ENCODE measurements around the gene SPRED2.

DNA sequence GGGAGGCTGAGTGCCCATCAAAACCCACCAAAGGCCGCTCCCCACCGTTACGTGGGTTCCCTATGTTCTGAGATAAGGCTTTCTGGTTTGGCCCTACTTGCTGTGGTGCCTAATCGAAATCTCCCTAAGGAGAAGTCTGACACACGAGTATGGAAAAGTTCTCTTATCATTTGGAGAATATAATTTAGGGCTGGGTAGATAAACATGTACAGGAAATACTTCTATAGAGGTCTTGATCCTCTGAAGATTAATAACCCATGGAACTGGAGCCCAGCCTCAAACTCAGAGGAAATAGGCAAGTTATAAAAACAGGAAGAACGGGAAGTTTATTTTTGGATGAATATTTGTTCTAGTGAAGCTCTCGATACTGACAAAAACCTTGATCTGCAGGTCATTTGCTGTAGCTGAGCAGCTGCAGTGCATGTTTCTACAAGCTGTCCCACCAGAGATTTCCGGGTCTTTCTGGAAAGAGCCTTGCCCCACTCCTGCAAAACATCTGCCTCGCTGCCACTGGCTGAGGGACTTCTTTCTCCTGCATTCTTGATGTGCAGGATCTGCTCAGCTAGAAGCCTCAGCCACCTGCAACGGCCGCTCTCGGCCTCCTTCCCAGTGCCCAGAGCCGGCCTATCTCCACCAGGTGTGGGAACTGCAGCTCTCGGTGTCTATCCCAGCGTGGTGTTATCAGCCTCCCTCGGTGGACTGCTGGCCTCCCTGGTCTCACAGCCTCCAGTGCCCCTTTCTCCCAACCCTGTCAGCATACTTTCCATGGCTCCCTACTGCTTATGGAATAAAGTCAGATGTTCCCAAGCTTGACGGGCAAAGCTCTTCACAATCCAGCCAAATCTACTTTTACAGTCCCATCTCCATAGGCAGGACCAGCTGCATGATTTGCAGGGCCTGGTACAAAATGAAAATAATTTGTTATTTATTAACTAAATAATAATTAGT is 48.6 kb downstream of the SPRED2 start:
- TF ChIP-seq CTCF (IDR thresholded peaks at IDR 0.05): no peak
- no peak for TF ChIP-seq POLR2AphosphoS5 (IDR thresholded peaks at IDR 0.05)
- no peak for TF ChIP-seq EP300 (IDR thresholded peaks at IDR 0.05)
